ENCODE data around the gene METTL8.

GRCh38 chr2:171482877-171483276 lies 49.1 kb upstream of the METTL8 start:
- TF ChIP-seq EZH2 (IDR thresholded peaks at IDR 0.05; ENCODE audit: low read depth, unreplicated experiment) (no peak), EZH2phosphoT487 (IDR thresholded peaks at IDR 0.05; ENCODE audit: unreplicated experiment) (no peak), CTCF (conservative IDR thresholded peaks at IDR 0.05; ENCODE audit: low read depth in 2 of 2) (no peak), POLR2AphosphoS5 (IDR thresholded peaks at IDR 0.05; ENCODE audit: low read depth) (no peak), JUNB (IDR thresholded peaks at IDR 0.05; ENCODE audit: unreplicated experiment) (no peak), ETS1 (IDR thresholded peaks at IDR 0.05) (no peak), REST (IDR thresholded peaks at IDR 0.05; ENCODE audit: unreplicated experiment) (no peak), CREB1 (CRISPR knock-in tag; IDR thresholded peaks at IDR 0.05; ENCODE audit: low read depth) (no peak)
